WTC11 (cell line): ENCODE data around the gene KCNIP1.

Experiments used
- CTCF ChIP-seq: fragments of 200-600 bp; IDR thresholded peaks from 2 replicates; pipeline ENCODE4 v1.8.0; 2022; ENCODE audit warnings: antibody characterized with exemption
- ELF4 ChIP-seq: sonication (generic); formaldehyde crosslinking; IDR thresholded peaks from 2 replicates; pipeline ENCODE4 v1.8.1; 2022; ENCODE audit warnings: low read depth, mild to moderate bottlenecking, moderate library complexity, missing genetic modification reagents
- USF1 ChIP-seq: sonication (generic); formaldehyde crosslinking; IDR thresholded peaks from 2 replicates; pipeline ENCODE4 v1.8.0; 2022; ENCODE audit warnings: mild to moderate bottlenecking, missing genetic modification reagents
- TF ChIP-seq, protein P1 (sequence below): sonication (generic); formaldehyde crosslinking; IDR thresholded peaks from 2 replicates; pipeline ENCODE4 v1.8.1; 2022; ENCODE audit warnings: low read depth, mild to moderate bottlenecking, moderate library complexity, missing genetic modification reagents, borderline replicate concordance

DNA sequence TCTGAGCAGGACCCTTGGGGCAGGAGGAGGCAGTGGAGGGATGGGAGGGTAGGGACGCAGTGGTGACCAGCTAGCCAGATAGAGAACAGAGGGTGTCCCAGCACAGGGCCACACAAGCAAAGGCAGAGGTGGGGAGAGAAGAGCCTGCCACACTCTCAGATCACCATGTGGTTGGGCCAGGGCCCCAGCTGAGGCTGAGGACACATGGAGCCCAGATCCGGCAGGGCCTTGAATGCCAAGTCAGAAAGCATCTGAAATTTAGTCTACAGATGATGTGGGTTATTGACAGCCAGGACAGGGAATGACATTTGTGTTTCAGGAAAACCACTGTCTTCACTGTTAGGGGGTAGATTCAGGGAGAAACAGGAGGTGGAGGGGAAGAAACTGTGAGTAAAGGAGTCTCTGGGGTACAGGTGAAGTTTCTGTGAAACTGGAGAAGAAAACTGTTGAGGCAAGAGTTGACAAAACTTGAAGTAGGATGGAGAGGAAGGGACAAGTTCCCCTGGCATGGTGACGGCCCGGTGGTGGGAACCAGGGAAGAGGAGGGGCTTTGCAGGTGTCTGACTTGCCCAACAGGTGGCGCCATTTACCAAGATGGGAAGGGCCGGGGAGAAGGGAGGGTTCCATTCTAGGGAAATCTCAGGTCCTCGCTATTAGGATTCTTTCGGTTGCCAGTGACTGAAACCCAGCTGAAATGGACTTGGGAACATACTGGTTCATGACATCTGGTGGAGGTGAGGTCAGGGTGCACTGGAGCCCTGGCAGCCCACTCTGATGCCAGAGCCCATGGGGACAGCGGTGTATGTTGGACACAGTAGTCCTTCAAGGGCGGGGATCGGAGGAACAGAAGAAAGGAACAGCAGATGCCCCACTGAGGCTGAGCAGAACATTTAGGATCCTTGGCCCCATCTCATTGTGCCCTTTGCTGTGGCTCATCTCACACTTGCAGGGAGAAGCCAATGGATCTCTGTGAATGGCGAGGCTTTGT, 100.1 kb downstream of the KCNIP1 start:
- TF ChIP-seq CTCF (peak; percentile 80), ELF4 (CRISPR knock-in tag) (no peak), USF1 (CRISPR knock-in tag) (no peak)
- TF ChIP-seq, protein P1, sequence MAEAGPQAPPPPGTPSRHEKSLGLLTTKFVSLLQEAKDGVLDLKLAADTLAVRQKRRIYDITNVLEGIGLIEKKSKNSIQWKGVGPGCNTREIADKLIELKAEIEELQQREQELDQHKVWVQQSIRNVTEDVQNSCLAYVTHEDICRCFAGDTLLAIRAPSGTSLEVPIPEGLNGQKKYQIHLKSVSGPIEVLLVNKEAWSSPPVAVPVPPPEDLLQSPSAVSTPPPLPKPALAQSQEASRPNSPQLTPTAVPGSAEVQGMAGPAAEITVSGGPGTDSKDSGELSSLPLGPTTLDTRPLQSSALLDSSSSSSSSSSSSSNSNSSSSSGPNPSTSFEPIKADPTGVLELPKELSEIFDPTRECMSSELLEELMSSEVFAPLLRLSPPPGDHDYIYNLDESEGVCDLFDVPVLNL (CRISPR knock-in tag), result no peak
